K562 (cell line): ENCODE measurements around the gene RCHY1. TPM values are rescaled to one million over a fixed set of nuclear protein-coding genes. Genes with fewer than 3 reads are reported as not detected.

ENCODE experiments used
- BMI1 ChIP-seq: fragments of 150-350 bp; IDR thresholded peaks from 2 replicates; pipeline ENCODE4 v1.6.1; 2014; ENCODE audit warnings: low read length
- CAMTA2 ChIP-seq: fragments of 250-450 bp; sonication (Bioruptor Pico); conservative IDR thresholded peaks from 2 replicates; pipeline ENCODE4 v1.5.1; 2022
- CREB3L1 ChIP-seq: fragments of 450-650 bp; IDR thresholded peaks from 2 replicates; pipeline ENCODE4 v1.6.1; 2014; ENCODE audit warnings: low read depth, mild to moderate bottlenecking, moderate library complexity, borderline replicate concordance
- DNMT1 ChIP-seq: fragments of 450-650 bp; IDR thresholded peaks from 2 replicates; pipeline ENCODE4 v1.6.1; 2016; ENCODE audit warnings: antibody characterized with exemption, mild to moderate bottlenecking
- EP300 ChIP-seq: IDR thresholded peaks from 2 replicates; pipeline ENCODE4 v1.6.1; 2012; ENCODE audit warnings: low read length, improper control_type of control experiment
- GABPB2 ChIP-seq: fragments of 250-450 bp; sonication (Bioruptor Pico); conservative IDR thresholded peaks from 2 replicates; pipeline ENCODE4 v1.5.1; 2021; ENCODE audit warnings: mild to moderate bottlenecking
- GTF2F1 ChIP-seq: IDR thresholded peaks from 2 replicates; pipeline ENCODE4 v1.6.1; 2011; ENCODE audit warnings: low read depth, low read length, improper control_type of control experiment
- HDAC3 ChIP-seq: fragments of 450-650 bp; IDR thresholded peaks from 2 replicates; pipeline ENCODE4 v1.6.1; 2018; ENCODE audit warnings: borderline replicate concordance, mild to moderate bottlenecking, moderate library complexity; ENCODE audit not compliant: partially characterized antibody
- PCBP2 ChIP-seq: fragments of 200-400 bp; formaldehyde crosslinking; IDR thresholded peaks from 2 replicates; pipeline ENCODE4 v1.6.1; 2018; ENCODE audit warnings: low read length, low read depth, mild to moderate bottlenecking, moderate library complexity; ENCODE audit not compliant: poor library complexity, severe bottlenecking
- RBBP5 ChIP-seq: fragments of 200-600 bp; sonication (generic); IDR thresholded peaks from 2 replicates; pipeline ENCODE4 v1.6.1; 2012; ENCODE audit warnings: borderline replicate concordance, mild to moderate bottlenecking, low read length, control low read depth, inconsistent platforms; ENCODE audit not compliant: insufficient read depth, poor library complexity, severe bottlenecking
- SRSF3 ChIP-seq: fragments of 200-400 bp; formaldehyde crosslinking; IDR thresholded peaks from 2 replicates; pipeline ENCODE4 v1.6.1; 2016; ENCODE audit warnings: mild to moderate bottlenecking, low read length, moderate library complexity; ENCODE audit not compliant: insufficient read depth
- ZBTB40 ChIP-seq, 2 experiments: fragments of 450-650 bp in 1 of 2; sonication (generic) in 1 of 2; formaldehyde crosslinking in 1 of 2; IDR thresholded peaks; 2 replicates each; pipeline versions ENCODE4 v1.7.1 to v1.9.0; 2016 to 2022; ENCODE audit warnings: inconsistent platforms in 1 of 2, mild to moderate bottlenecking in 1 of 2, missing genetic modification reagents in 1 of 2
- ZBTB9 ChIP-seq: fragments of 450-650 bp; formaldehyde crosslinking; IDR thresholded peaks from 2 replicates; pipeline ENCODE4 v1.4.0; 2020; ENCODE audit warnings: mild to moderate bottlenecking, moderate library complexity
- ZNF551 ChIP-seq: fragments of 250-450 bp; sonication (Bioruptor Pico); IDR thresholded peaks from 2 replicates; pipeline ENCODE4 v1.5.0; 2021; ENCODE audit warnings: mild to moderate bottlenecking, moderate library complexity
- ZNF766 ChIP-seq: fragments of 200-800 bp; sonication (Bioruptor generic); conservative IDR thresholded peaks from 2 replicates; pipeline ENCODE4 v1.6.1; 2016; ENCODE audit warnings: missing genetic modification characterization, missing compliant biosample characterization
- polyA plus RNA-seq, 8 experiments: library from polyadenylated mRNA; depleted of rRNA in 4 of 8; stranded (reverse) in 5 of 8; unstranded in 3 of 8; fragments of >200 nt; fragmentation: Nextera tagmentation in 2 of 8; fragmentation: Illumina TruSeq in 1 of 8; extraction: Ambion mirVana in 2 of 8; extraction: Trizol in 1 of 8; gene quantifications; 2 replicates each; pipeline versions ENCODE4 v1.2.1 to v1.2.3, GENCODE V29; 2011 to 2014; ENCODE audit warnings: inconsistent platforms in 1 of 8, missing spikeins in 1 of 8
- total RNA-seq, 7 experiments: library from RNA; depleted of rRNA in 6 of 7; stranded (reverse); fragments of >200 nt in 6 of 7; fragmentation: Illumina TruSeq in 2 of 7; extraction: Trizol in 2 of 7; gene quantifications; 2 replicates each; pipeline versions ENCODE4 v1.2.1 to v1.2.3, GENCODE V29; 2011 to 2021; ENCODE audit warnings: low replicate concordance in 1 of 7

RCHY1 gene
- total and polyA plus RNA-seq, 9 of the 15 experiments (the other 6 are each of a cell fraction or from before 2014, with no cell fraction given) = 27.3 to 85.1 (median 45.9) TPM

GRCh38 chr4:75514131-75514948 lies at the start of gene RCHY1, which contains the start of gene THAP6 (continued):
- peak; percentile 98 for TF ChIP-seq ZBTB40 (IDR thresholded peaks at IDR 0.05)
- TF ChIP-seq ZBTB40 (CRISPR knock-in tag; IDR thresholded peaks at IDR 0.05) = no peak
- no peak for TF ChIP-seq GTF2F1
- no peak for TF ChIP-seq ZNF766
- peak; percentile 96 for TF ChIP-seq HDAC3
- no peak for TF ChIP-seq ZNF551 (CRISPR knock-in tag)
- no peak for TF ChIP-seq BMI1
- TF ChIP-seq PCBP2 = no peak
- peak; percentile 97 for TF ChIP-seq RBBP5
- no peak for TF ChIP-seq ZBTB9 (CRISPR knock-in tag)
- TF ChIP-seq SRSF3 = no peak
- no peak for TF ChIP-seq GABPB2 (CRISPR knock-in tag)
- no peak for TF ChIP-seq DNMT1
- TF ChIP-seq EP300 = no peak
- TF ChIP-seq CAMTA2 (CRISPR knock-in tag) = 0 out of 2 replicates have a peak, but pooled peaks have one; percentile 26
- TF ChIP-seq CREB3L1 = peak; percentile 75; the same call in 1 of the 2 replicates
